AG09319 (cell line): ENCODE measurements around the gene SULF2.
"Not testable (repeated sequence)": the region's sequence is repeated elsewhere in the genome, so short reads cannot be mapped to it uniquely, and the experiment has no call there.

Experiments
- DNase-seq: peaks from one replicate; pipeline ENCODE4 v3.0.0-alpha.2; 2010; ENCODE audit warnings: low read depth; ENCODE audit errors: extremely low read depth
- CTCF ChIP-seq: IDR thresholded peaks from 2 replicates; pipeline ENCODE4 v1.5.1; 2011; ENCODE audit warnings: low read depth, mild to moderate bottlenecking, inconsistent platforms, low read length, moderate library complexity

SULF2 gene

GRCh38 chr20:47810116-47810677 is 24.9 kb upstream of the SULF2 start:
- TF ChIP-seq CTCF, result no peak
- no peak for DNase-seq

- no peak for DNase-seq
- no peak for TF ChIP-seq CTCF
Measured at GRCh38 chr20:47809161-47809960, 24.1 kb upstream of the SULF2 start.

DNA sequence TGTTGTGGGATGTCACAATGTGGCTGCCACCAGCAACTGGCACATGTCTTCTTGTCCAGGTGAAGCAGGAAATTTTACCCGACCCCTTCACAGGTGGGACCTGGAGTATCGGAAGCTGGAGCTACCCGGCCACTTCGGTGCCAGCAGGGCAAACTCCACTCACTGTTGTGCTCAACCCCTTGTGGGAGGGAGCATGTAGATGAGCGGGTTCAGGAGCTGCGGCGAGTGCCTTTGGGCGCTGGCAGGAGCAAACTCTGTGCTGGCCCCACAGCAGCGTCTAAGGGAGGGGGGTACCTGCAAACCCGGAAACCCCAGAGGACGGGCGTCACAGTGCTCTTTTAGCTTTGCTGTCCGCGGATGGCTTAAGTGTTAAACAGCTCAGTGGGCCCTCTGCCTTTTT is 20.7 kb upstream of the SULF2 start:
- DNase-seq, result no peak
- no peak for TF ChIP-seq CTCF

GRCh38 chr20:47804972-47805371 is 19.7 kb upstream of the SULF2 start:
- not testable (repeated sequence) for DNase-seq

GRCh38 chr20:47804224-47804825 is 19.0 kb upstream of the SULF2 start:
- not testable (repeated sequence) for DNase-seq

DNA sequence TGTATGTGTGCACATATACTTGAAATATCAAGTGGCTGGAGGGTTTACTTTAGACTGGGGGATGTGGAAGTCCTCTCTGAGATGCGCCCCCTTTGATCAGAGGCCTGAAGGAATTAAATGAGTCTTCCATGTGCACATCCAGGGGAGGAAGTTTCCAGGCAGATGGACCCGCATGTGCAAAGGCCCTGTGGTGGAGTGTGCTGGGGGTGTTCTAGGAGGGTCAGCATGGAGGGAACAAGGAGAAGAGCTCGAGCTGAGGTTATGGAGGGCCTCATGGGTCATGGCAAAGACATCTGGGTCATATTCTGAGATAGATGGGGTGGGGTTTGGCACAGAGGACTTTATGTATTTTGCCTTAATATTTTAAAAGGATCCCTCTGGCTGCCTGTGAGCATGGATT is 17.7 kb upstream of the SULF2 start:
- no peak for TF ChIP-seq CTCF
- no peak for DNase-seq

DNA sequence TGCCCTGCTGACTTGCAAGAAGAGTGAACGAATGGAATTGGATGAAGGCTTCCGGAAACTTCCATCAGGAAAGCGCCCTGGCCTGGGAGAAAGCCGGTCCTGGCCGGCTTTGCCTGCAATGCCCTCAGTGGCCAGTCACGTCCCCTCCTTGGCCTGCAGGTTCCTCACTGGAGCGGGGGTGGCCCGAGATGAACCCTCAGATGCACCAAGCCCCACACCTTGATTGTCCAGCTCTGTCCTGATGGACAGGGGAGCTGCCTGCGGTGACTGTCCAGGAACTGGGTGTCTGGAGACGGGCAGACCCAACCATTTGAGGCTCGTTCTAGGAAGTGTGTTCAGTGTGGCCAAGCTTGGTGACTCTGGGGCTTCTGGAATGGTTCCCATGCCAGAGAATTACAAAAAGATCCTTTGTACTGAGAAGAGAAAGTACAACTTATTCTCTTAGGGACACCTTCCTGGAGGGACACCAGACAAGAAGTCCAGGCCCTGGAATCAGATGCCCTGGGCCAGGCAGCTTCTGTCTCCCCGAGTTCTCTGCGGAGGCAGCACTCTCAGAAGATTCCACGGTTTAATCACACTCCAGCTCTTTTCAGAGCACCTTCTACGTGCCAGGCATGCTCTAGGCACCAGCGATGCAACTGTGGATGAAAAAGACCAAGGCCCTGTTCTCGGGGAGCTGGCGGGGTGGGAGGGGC is 17.1 kb upstream of the SULF2 start:
- TF ChIP-seq CTCF, result no peak
- no peak for DNase-seq

DNA sequence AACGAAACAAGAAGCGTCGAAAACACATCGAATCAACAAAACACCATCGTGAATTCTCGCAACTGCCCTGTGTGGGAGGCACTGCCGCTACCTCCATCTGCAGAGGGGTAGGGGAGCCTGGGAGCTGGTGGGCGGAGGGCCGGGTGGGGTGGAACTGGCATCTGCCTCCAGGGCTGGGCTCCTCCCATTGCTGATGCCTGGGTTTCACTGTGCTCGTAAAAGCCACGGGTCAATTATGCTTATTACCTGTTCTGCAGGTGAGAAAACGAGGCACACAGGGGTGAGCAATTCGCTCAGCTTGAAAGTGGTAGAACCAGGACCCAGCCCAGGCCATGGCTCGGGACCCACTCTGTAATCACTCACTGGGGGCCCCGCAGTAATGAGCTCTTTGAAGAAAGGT is 16.5 kb upstream of the SULF2 start:
- TF ChIP-seq CTCF, result no peak
- DNase-seq, result no peak
